Erythroblast (primary cell): ENCODE data around the gene TAPT1.

Source experiments
- GATA1 ChIP-seq: IDR thresholded peaks from 2 replicates; pipeline ENCODE4 v1.6.1; 2011; ENCODE audit warnings: low read depth, mild to moderate bottlenecking, control low read depth, low read length, moderate library complexity
- POLR2A ChIP-seq: IDR thresholded peaks from 2 replicates; pipeline ENCODE4 v1.6.1; 2011; ENCODE audit warnings: mild to moderate bottlenecking, low read length

- TF ChIP-seq POLR2A: no peak
- no peak for TF ChIP-seq GATA1
Measured at GRCh38 chr4:16267639-16268038, 41.4 kb upstream of the TAPT1 start.
